ENCODE data around the gene ALG3. TPM values are rescaled to one million over a fixed set of nuclear protein-coding genes. Genes with fewer than 3 reads are reported as not detected.

ALG3 gene
- total and polyA plus RNA-seq, 9 of the 15 experiments (the other 6 are each of a cell fraction or from before 2014, with no cell fraction given), result 37.5 to 107 (median 80.1) TPM

GRCh38 chr3:184261854-184262763, 13.3 kb upstream of the ALG3 start:
- BruUV-seq (replicated peaks), result no TSS peak
- H3K9ac ChIP-seq (ENCODE audit: insufficient read depth in 1 of 2, low read depth in 2 of 2, low read length in 2 of 2), result peak overlapping the region in 1 of 2 experiments; percentile 83; a peak in 2 of 4 replicates
- peaks cover 14 to 36% of the 10 kb centered on the region in 2 experiments; a peak in 4 of 5 replicates for H3K4me1 ChIP-seq (replicated peaks in 1 of 2; ENCODE audit: control insufficient read depth in 2 of 2, insufficient read depth in 2 of 2, low read length in 2 of 2)
- peak overlapping the region; percentile 42 for H3K4me3 ChIP-seq
- ATAC-seq (peak; percentile 30), FAIRE-seq (no peak), DNase-seq (ENCODE audit: extremely low read depth in 1 of 4, low spot score in 3 of 4) (peak in 3 of 4 experiments; percentile 31 to 45 (median 34))
- ChIA-PET CTCF (ENCODE audit: low intra/inter-chr PET ratio) (no interaction called here), POLR2A (interaction anchor here (0.5 to 1.9 kb wide), 3 partner anchors 13 to 864 kb away, joined by 3 to 4 read pairs (median 3); partner anchors contain the start of gene EEF1AKMT4)
- H3K9me1 ChIP-seq (ENCODE audit: control insufficient read depth, insufficient read depth, low read length), result no peaks in the 10 kb centered on the region
- no peak overlapping the region for H3K27ac ChIP-seq (ENCODE audit: extremely low read depth, low read depth, low read length)
- peak overlapping the region; percentile 82 for H3K4me2 ChIP-seq (ENCODE audit: insufficient read depth, low read length)
- intact Hi-C loops (cut with micrococcal nuclease), result no loop called here
- H3K27me3 ChIP-seq (ENCODE audit: control insufficient read depth in 2 of 2, insufficient read depth in 2 of 2, low read length in 2 of 2), result peaks cover 10 to 31% of the 10 kb centered on the region in 2 experiments; a peak in 4 of 5 replicates
- H3K9me3 ChIP-seq (replicated peaks; ENCODE audit: control insufficient read depth, insufficient read depth, low read depth, low read length), result no peaks in the 10 kb centered on the region
- H3K36me3 ChIP-seq (ENCODE audit: control insufficient read depth, insufficient read depth, low read length), result no peaks in the 10 kb centered on the region
- 13% methylated on average over 42 of the region's 66 CpGs for WGBS (ENCODE audit: insufficient coverage, low coverage, missing lambda C conversion rate)
- peak overlapping the region; percentile 72 for H2AFZ ChIP-seq (ENCODE audit: low read depth, low read length)
- in situ Hi-C loops (cut with MboI), result no loop called here
- peaks cover 25% of the 10 kb centered on the region for H4K20me1 ChIP-seq (replicated peaks; ENCODE audit: control insufficient read depth, insufficient read depth, low read length)
- H3K79me2 ChIP-seq (ENCODE audit: control insufficient read depth, insufficient read depth, low read length), result no peaks in the 10 kb centered on the region
- TF ChIP-seq EGR1 (conservative IDR thresholded peaks at IDR 0.05) (0 out of 2 replicates have a peak, but pooled peaks have one; percentile 34), KDM5B (IDR thresholded peaks at IDR 0.05; ENCODE audit: insufficient replicate concordance, low read depth, low read length) (peak; percentile 41), CBFB (CRISPR knock-in tag; IDR thresholded peaks at IDR 0.05) (0 out of 2 replicates have a peak, but pooled peaks have one; percentile 41), EHMT2 (IDR thresholded peaks at IDR 0.05) (0 out of 2 replicates have a peak, but pooled peaks have one; percentile 27), ZNF239 (CRISPR knock-in tag; IDR thresholded peaks at IDR 0.05) (no peak), ZBTB40 (IDR thresholded peaks at IDR 0.05) (peak; percentile 32; the same call in 1 of the 2 replicates), ZBTB40 (CRISPR knock-in tag; IDR thresholded peaks at IDR 0.05) (no peak), MIER1 (IDR thresholded peaks at IDR 0.05; ENCODE audit: low read depth) (peak; percentile 39; the same call in 1 of the 2 replicates), TEAD4 (IDR thresholded peaks at IDR 0.05; ENCODE audit: low read length) (no peak), TEAD4 (CRISPR knock-in tag; IDR thresholded peaks at IDR 0.05; ENCODE audit: borderline replicate concordance) (no peak)
- TF ChIP-seq, protein P1, sequence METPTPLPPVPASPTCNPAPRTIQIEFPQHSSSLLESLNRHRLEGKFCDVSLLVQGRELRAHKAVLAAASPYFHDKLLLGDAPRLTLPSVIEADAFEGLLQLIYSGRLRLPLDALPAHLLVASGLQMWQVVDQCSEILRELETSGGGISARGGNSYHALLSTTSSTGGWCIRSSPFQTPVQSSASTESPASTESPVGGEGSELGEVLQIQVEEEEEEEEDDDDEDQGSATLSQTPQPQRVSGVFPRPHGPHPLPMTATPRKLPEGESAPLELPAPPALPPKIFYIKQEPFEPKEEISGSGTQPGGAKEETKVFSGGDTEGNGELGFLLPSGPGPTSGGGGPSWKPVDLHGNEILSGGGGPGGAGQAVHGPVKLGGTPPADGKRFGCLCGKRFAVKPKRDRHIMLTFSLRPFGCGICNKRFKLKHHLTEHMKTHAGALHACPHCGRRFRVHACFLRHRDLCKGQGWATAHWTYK (CRISPR knock-in tag; IDR thresholded peaks at IDR 0.05), result no peak

All from K562 (cell line).